ENCODE data around the gene DCD. TPM values are rescaled to one million over a fixed set of nuclear protein-coding genes. Genes with fewer than 3 reads are reported as not detected.
"Not testable (repeated sequence)": the region's sequence is repeated elsewhere in the genome, so short reads cannot be mapped to it uniquely, and the experiment has no call there.

DCD gene
- total RNA-seq, 2 donors from 2014 or later, result not detected

DNA sequence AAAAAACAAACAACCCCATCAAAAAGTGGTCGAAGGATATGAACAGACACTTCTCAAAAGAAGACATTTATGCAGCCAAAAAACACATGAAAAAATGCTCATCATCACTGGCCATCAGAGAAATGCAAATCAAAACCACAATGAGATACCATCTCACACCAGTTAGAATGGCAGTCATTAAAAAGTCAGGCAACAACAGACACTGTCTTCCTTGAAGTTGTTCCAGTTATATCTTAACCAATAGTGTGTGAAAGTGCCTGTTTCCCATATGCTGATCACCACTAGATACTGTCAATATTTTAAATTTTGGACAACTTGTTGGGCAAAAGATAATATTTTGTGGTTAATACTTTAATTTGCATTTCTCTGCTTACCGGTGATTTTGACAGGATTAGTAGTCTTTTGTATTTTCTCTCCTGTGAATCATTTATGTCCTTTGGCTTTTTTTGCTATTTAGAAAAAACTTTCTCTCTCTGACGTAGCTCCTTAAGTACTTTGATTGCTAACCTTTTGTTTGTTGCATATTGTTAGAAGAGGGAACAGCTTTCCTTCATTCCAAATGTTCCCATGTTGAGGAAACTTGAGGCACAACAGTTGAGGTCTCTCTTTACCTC is 17.0 kb upstream of the DCD start:
- H3K36me3 Mint-ChIP-seq (ENCODE audit: insufficient read depth in 2 of 2); DNase-seq; H3K27ac Mint-ChIP-seq; H3K4me1 Mint-ChIP-seq (ENCODE audit: low read depth); H3K27me3 Mint-ChIP-seq (ENCODE audit: low read depth); H3K4me3 Mint-ChIP-seq; ATAC-seq (replicated peaks in 1 of 2); H3K9me3 Mint-ChIP-seq: not testable (repeated sequence)

DNA sequence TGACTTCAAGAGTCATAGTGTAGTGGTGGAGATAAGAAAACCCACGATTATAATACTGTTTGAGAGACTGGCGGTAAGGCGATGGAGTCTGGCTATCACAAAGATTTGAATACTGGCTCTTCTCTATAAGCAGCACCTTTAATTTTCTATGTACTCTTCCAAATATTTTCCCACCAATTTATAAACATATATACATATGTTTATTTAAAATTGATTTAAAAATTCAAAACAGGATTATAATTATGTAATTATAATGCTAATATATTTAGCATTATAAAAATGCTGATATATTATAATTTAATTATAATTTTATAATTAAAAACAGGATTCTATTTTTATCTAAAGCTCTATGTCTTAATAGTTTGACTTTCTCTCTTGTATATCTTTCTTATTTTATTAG is 15.4 kb upstream of the DCD start:
- Mint-ChIP-seq H3K27me3 (ENCODE audit: low read depth) (peaks cover 3% of the 10 kb centered on the region), H3K27ac (no peak overlapping the region)

GRCh38 chr12:54662026-54662425 is 13.9 kb upstream of the DCD start:
- no peak for DNase-seq
- H3K36me3 Mint-ChIP-seq (ENCODE audit: insufficient read depth in 2 of 2), result no peaks in the 10 kb centered on the region
- H3K4me3 Mint-ChIP-seq, result no peak overlapping the region
- H3K4me1 Mint-ChIP-seq (ENCODE audit: low read depth), result no peaks in the 10 kb centered on the region
- peaks cover 7% of the 10 kb centered on the region for H3K27me3 Mint-ChIP-seq (ENCODE audit: low read depth)
- no peak for ATAC-seq (replicated peaks in 1 of 2)
- H3K27ac Mint-ChIP-seq, result no peak overlapping the region
- no peaks in the 10 kb centered on the region for H3K9me3 Mint-ChIP-seq

More for the DNA sequence above, 15.4 kb upstream of the DCD start:
- Mint-ChIP-seq H3K9me3 (no peaks in the 10 kb centered on the region), H3K36me3 (ENCODE audit: insufficient read depth in 2 of 2) (no peaks in the 10 kb centered on the region), H3K4me1 (ENCODE audit: low read depth) (no peaks in the 10 kb centered on the region), H3K4me3 (no peak overlapping the region)
- no peak for DNase-seq
- no peak for ATAC-seq (replicated peaks in 1 of 2)

DNA sequence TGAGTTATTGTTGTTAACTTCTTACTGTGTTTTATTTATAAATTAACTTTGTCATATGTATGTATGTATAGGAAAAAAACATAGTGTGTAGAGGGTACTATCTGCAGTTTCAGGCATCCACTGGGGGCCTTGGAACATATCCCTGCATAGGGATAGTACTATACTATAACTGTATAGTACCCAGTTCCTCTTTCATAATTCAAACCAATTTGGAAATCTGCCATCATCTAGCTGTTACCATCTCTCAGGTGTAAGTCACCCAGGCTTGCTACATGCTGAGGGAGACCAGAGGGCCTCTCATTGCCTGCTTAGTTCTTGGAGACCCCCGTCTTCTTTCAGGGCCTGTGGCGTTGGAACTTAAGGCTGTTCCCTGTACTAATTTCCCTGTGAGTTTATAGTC is 12.9 kb upstream of the DCD start:
- H3K4me3 Mint-ChIP-seq, result no peak overlapping the region
- H3K27me3 Mint-ChIP-seq (ENCODE audit: low read depth), result peaks cover 13% of the 10 kb centered on the region
- DNase-seq, result no peak
- H3K36me3 Mint-ChIP-seq (ENCODE audit: insufficient read depth in 2 of 2), result no peaks in the 10 kb centered on the region
- ATAC-seq (replicated peaks in 1 of 2), result no peak
- H3K9me3 Mint-ChIP-seq, result no peaks in the 10 kb centered on the region
- H3K27ac Mint-ChIP-seq, result no peak overlapping the region
- H3K4me1 Mint-ChIP-seq (ENCODE audit: low read depth), result no peaks in the 10 kb centered on the region

GRCh38 chr12:54660320-54660962 is 12.3 kb upstream of the DCD start:
- Mint-ChIP-seq H3K27ac (no peak overlapping the region), H3K27me3 (ENCODE audit: low read depth) (peaks cover 14% of the 10 kb centered on the region), H3K4me1 (ENCODE audit: low read depth) (no peaks in the 10 kb centered on the region), H3K9me3 (no peaks in the 10 kb centered on the region), H3K4me3 (no peak overlapping the region), H3K36me3 (ENCODE audit: insufficient read depth in 2 of 2) (no peaks in the 10 kb centered on the region)
- ATAC-seq (replicated peaks in 1 of 2) (no peak), DNase-seq (no peak)

DNA sequence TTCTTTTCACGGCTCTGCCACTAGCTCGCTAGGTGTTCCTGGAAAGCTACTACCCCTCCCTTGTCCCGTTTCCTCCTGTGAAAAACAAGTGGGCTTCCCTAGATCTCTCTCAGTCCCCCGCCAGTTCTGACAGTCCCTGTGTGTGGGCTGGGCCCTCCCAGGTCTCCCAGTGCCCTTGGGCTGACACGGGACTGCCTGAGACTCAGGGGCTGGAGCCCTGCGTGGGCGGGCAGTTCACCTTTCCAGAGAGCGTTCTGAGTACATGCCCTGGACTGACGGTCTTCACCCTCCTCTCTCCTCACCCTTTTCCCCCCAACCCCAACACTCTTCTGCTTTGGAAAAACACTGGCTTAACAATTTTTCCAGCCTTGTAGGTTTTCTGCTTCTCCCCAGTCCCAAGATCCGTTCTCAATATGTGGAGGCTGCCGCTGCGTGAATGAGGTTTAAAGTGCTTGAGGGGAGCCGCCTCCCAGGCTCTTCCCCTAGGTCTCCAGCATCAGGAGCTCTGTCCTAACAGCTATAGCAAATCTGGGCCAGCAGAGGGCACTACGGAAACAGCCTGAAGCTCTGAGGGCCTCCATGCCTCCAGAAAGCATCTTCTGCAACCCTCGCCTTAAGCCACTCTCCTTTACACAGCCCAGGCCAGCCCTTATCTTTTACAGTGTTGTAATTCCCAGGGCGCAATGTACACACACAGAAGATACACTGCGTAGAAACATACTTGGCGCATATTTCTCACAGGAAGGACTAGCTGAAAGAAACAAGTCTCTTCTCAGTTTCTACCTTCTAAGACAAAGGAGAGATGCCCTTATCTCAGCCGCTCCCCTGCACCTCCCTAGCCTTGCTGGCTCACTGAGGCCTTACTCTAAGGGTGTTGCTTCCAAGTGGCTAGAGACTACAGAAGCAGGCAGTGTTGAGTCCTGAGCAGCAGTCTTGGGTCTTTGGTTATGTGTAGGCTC is 10.4 kb upstream of the DCD start:
- H3K36me3 Mint-ChIP-seq (ENCODE audit: insufficient read depth in 2 of 2), result no peaks in the 10 kb centered on the region
- peaks cover 24% of the 10 kb centered on the region for H3K27me3 Mint-ChIP-seq (ENCODE audit: low read depth)
- no peaks in the 10 kb centered on the region for H3K4me1 Mint-ChIP-seq (ENCODE audit: low read depth)
- H3K4me3 Mint-ChIP-seq, result no peak overlapping the region
- H3K9me3 Mint-ChIP-seq, result no peaks in the 10 kb centered on the region
- DNase-seq (peak; percentile 52 to 53), ATAC-seq (replicated peaks in 1 of 2) (peak; percentile 51 to 60)
- no peak overlapping the region for H3K27ac Mint-ChIP-seq

DNA sequence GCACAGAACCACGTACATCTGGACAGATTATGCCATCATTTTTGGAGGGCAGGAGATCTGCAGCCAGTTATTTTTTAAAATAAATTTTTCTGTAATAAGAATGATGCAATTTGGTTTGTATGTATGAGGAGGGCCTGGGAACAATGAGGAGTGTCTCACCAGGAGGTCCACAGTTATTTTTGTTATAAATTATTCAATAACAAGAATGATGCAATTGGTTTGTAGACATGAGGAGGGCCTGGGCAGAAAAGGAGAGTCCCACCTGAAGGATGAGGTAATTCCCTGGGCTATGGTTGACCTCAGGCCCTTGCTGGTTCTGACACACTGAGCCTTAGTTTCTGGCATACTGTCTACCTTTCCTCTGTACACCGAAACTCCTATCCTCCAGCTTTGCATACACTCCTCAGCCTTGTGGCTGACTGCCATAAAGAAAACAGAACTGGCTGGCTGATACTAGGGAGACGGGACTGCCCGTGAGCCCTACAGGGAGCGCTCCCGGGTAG is 9.0 kb upstream of the DCD start:
- DNase-seq, result no peak
- no peak overlapping the region for H3K4me3 Mint-ChIP-seq
- no peak for ATAC-seq (replicated peaks in 1 of 2)
- H3K27ac Mint-ChIP-seq, result no peak overlapping the region
- H3K36me3 Mint-ChIP-seq (ENCODE audit: insufficient read depth in 2 of 2), result no peaks in the 10 kb centered on the region
- peaks cover 31% of the 10 kb centered on the region for H3K27me3 Mint-ChIP-seq (ENCODE audit: low read depth)
- no peaks in the 10 kb centered on the region for H3K9me3 Mint-ChIP-seq
- no peaks in the 10 kb centered on the region for H3K4me1 Mint-ChIP-seq (ENCODE audit: low read depth)

GRCh38 chr12:54654926-54655325 is 6.8 kb upstream of the DCD start:
- H3K9me3 Mint-ChIP-seq, result no peaks in the 10 kb centered on the region
- ATAC-seq (replicated peaks in 1 of 2), result no peak
- no peaks in the 10 kb centered on the region for H3K36me3 Mint-ChIP-seq (ENCODE audit: insufficient read depth in 2 of 2)
- no peak overlapping the region for H3K4me3 Mint-ChIP-seq
- H3K27ac Mint-ChIP-seq, result no peak overlapping the region
- DNase-seq, result no peak
- peaks cover 31% of the 10 kb centered on the region for H3K27me3 Mint-ChIP-seq (ENCODE audit: low read depth)
- H3K4me1 Mint-ChIP-seq (ENCODE audit: low read depth), result no peaks in the 10 kb centered on the region

DNA sequence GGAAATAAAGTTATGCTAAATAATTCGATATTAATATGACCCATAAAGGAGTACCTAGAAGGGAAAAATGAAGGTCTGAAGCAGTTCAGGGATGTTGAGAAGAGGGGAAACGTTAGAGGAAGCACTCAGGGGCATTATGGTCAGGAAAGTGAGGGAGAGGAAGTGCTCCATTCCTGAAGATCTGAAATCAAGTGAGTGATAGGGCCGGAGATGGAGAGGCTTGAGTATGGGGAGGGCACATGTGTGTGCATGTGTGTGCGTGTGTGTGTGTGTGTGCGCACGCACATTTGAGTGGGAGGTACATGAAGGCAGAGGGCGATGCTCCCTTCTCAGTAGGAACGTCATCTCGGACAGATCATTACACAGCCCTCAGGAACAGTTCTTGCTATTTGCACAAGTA is 4.9 kb upstream of the DCD start:
- DNase-seq (no peak), ATAC-seq (replicated peaks in 1 of 2) (no peak)
- Mint-ChIP-seq H3K36me3 (ENCODE audit: insufficient read depth in 2 of 2) (no peaks in the 10 kb centered on the region), H3K9me3 (no peaks in the 10 kb centered on the region), H3K27me3 (ENCODE audit: low read depth) (peaks cover 24% of the 10 kb centered on the region), H3K4me1 (ENCODE audit: low read depth) (no peaks in the 10 kb centered on the region), H3K27ac (no peak overlapping the region), H3K4me3 (no peak overlapping the region)

DNA sequence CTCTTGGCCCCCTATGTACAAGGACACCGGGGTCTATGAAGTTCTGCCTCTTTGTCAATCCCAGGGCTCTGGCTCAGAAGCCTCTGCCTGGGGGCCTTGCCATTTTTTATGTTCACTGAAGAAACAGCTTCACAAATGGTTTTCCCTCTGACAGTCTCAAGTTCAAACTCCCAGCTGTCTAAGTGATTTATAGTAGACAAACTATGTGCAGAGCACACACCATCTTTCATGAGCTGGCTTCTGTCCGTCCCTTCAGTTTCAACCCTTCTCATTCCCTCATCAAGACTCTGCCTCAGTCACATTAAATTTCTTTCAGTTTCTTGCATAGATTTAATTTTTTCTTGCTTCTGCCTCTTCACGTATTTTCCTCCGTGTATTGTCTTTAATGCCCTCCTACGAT is 2.7 kb upstream of the DCD start:
- ATAC-seq (replicated peaks in 1 of 2) (no peak), DNase-seq (no peak)
- peaks cover 35% of the 10 kb centered on the region for H3K27me3 Mint-ChIP-seq (ENCODE audit: low read depth)
- H3K36me3 Mint-ChIP-seq (ENCODE audit: insufficient read depth in 2 of 2), result no peaks in the 10 kb centered on the region
- H3K4me1 Mint-ChIP-seq (ENCODE audit: low read depth), result no peaks in the 10 kb centered on the region
- H3K9me3 Mint-ChIP-seq, result no peaks in the 10 kb centered on the region
- H3K4me3 Mint-ChIP-seq, result no peak overlapping the region
- no peak overlapping the region for H3K27ac Mint-ChIP-seq

DNA sequence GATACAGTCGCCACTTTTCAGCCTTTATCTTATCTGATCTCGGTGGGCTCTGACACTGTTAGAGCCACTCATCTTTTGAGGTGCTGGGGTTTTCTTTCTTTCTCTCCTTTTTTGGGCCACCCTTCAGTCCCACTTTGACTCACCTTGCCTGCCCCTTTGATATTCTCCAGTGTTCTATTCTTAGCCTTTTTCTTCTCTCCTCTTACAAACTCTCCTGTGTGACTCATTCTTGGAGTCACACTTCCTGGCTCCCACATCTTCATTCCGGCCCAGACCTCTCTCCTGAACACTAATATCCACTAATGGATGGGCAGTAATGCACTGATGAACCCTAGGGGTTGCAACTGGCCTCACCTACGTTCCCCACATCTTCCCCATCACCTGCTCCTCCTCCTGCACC is 2.2 kb upstream of the DCD start:
- H3K36me3 Mint-ChIP-seq (ENCODE audit: insufficient read depth in 2 of 2), result no peaks in the 10 kb centered on the region
- ATAC-seq (replicated peaks in 1 of 2), result no peak
- H3K4me1 Mint-ChIP-seq (ENCODE audit: low read depth), result no peaks in the 10 kb centered on the region
- no peaks in the 10 kb centered on the region for H3K9me3 Mint-ChIP-seq
- H3K27ac Mint-ChIP-seq, result no peak overlapping the region
- DNase-seq, result no peak
- H3K4me3 Mint-ChIP-seq, result no peak overlapping the region
- peaks cover 40% of the 10 kb centered on the region for H3K27me3 Mint-ChIP-seq (ENCODE audit: low read depth)

DNA sequence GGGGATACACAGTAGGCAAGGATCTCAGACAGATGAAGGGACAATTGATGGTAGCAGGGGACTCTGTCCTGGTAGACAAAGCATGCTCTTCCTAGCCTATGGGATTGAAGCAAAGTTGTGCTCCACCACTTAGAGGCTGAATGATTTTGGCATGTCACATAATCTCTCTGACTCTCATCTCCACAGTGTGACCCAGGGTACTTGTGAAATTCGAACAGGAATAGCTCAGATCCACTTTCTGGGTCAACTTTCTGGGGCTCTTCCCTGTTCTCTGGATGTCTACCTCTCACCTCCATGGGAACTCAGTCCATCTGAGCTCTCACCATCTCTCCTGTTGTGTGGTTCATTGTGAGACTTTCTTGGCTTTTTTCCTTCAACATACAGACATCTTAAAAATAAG is 1.7 kb upstream of the DCD start:
- Mint-ChIP-seq H3K9me3 (no peaks in the 10 kb centered on the region), H3K27ac (no peak overlapping the region), H3K27me3 (ENCODE audit: low read depth) (peaks cover 45% of the 10 kb centered on the region), H3K4me3 (no peak overlapping the region), H3K36me3 (ENCODE audit: insufficient read depth in 2 of 2) (no peaks in the 10 kb centered on the region), H3K4me1 (ENCODE audit: low read depth) (no peaks in the 10 kb centered on the region)
- ATAC-seq (replicated peaks in 1 of 2), result no peak
- DNase-seq, result no peak

DNA sequence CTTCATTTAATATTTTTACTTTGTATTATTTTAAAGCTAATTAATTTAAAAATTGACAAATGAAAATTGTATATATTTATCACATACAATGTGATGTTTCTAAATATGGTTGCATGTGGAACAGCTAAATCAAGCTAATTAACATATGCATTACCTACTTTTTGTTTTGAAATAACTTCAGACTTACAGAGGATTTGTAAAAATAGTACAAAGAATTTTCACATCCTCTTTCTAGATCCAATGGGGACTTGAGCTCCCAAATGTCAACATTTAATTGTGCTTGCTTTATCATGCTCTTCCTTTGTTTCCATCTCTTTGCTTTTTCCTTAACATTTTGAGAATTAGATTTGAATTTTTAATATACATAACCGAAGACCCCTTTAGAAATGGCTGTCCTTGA is 6.6 kb downstream of the DCD start:
- no peaks in the 10 kb centered on the region for H3K4me1 Mint-ChIP-seq (ENCODE audit: low read depth)
- no peak overlapping the region for H3K27ac Mint-ChIP-seq
- DNase-seq, result no peak
- no peaks in the 10 kb centered on the region for H3K9me3 Mint-ChIP-seq
- no peaks in the 10 kb centered on the region for H3K36me3 Mint-ChIP-seq (ENCODE audit: insufficient read depth in 2 of 2)
- peaks cover 26% of the 10 kb centered on the region for H3K27me3 Mint-ChIP-seq (ENCODE audit: low read depth)
- no peak for ATAC-seq (replicated peaks in 1 of 2)
- H3K4me3 Mint-ChIP-seq, result no peak overlapping the region

Data from activated T-cell treated with anti-CD3 and anti-CD28 coated beads, Interleukin-2, amount 50 U/mL, for 72 hours (primary cell).